Liver (tissue), 9 donors: ENCODE results near the gene THEMIS. TPM values are rescaled to one million over a fixed set of nuclear protein-coding genes. Genes with fewer than 3 reads are reported as not detected.

ENCODE experiments used
- DNase-seq: peaks from one replicate; pipeline ENCODE4 v3.0.0-alpha.2; 2017; ENCODE audit warnings: low spot score
- H3K27ac ChIP-seq, 2 donors: one replicate each; pipeline ENCODE4 v1.7.0; 2013; ENCODE audit warnings: inconsistent platforms in 2 of 2, low read length in 2 of 2, control low read depth in 1 of 2, low read depth in 1 of 2, mild to moderate bottlenecking in 1 of 2
- H3K27me3 ChIP-seq, 4 donors: one replicate each; pipeline versions ENCODE4 v1.6.1 to v1.7.0; 2013; ENCODE audit warnings: low read length in 3 of 4, inconsistent platforms in 1 of 4, mild to moderate bottlenecking in 1 of 4, moderate library complexity in 1 of 4; ENCODE audit not compliant: control insufficient read depth in 4 of 4, insufficient read depth in 4 of 4
- H3K36me3 ChIP-seq, 4 donors: one replicate each; pipeline versions ENCODE4 v1.6.1 to v1.7.0; 2013; ENCODE audit warnings: low read length in 3 of 4, mild to moderate bottlenecking in 3 of 4, low read depth in 1 of 4, moderate library complexity in 1 of 4; ENCODE audit not compliant: control insufficient read depth in 4 of 4, insufficient read depth in 3 of 4
- H3K4me1 ChIP-seq, 4 donors: one replicate each; pipeline versions ENCODE4 v1.6.1 to v1.7.0; 2013; ENCODE audit warnings: low read length in 3 of 4, mild to moderate bottlenecking in 3 of 4, moderate library complexity in 1 of 4; ENCODE audit not compliant: control insufficient read depth in 4 of 4, insufficient read depth in 4 of 4
- H3K4me3 ChIP-seq, 3 donors: one replicate each; pipeline versions ENCODE4 v1.6.1 to v1.7.0; 2013; ENCODE audit warnings: low read length in 3 of 3, control low read depth in 1 of 3, low read depth in 1 of 3, mild to moderate bottlenecking in 1 of 3
- H3K9ac ChIP-seq, 2 donors: one replicate each; pipeline ENCODE4 v1.7.0; 2013; ENCODE audit warnings: low read length in 2 of 2, mild to moderate bottlenecking in 2 of 2, moderate library complexity in 2 of 2, control low read depth in 1 of 2, low read depth in 1 of 2
- H3K9me3 ChIP-seq, 4 donors: one replicate each; pipeline versions ENCODE4 v1.6.1 to v1.7.0; 2013; ENCODE audit warnings: low read length in 3 of 4; ENCODE audit not compliant: control insufficient read depth in 4 of 4
- EGR1 ChIP-seq, 2 donors: IDR thresholded peaks; 2 replicates each; pipeline ENCODE4 v1.6.1; 2016 to 2018; ENCODE audit warnings: antibody characterized with exemption in 2 of 2, low read depth in 2 of 2
- FOXA1 ChIP-seq: IDR thresholded peaks from 2 replicates; pipeline ENCODE4 v1.6.1; 2016; ENCODE audit warnings: antibody characterized with exemption
- FOXA2 ChIP-seq: IDR thresholded peaks from 2 replicates; pipeline ENCODE4 v1.6.1; 2016; ENCODE audit warnings: antibody characterized with exemption
- GABPA ChIP-seq, 2 donors: IDR thresholded peaks in 1 of 2; conservative IDR thresholded peaks in 1 of 2; 2 replicates each; pipeline ENCODE4 v1.6.1; 2016; ENCODE audit warnings: antibody characterized with exemption in 2 of 2, mild to moderate bottlenecking in 1 of 2, moderate library complexity in 1 of 2
- HNF4A ChIP-seq, 2 donors: conservative IDR thresholded peaks; 2 replicates each; pipeline ENCODE4 v1.6.1; 2016; ENCODE audit warnings: antibody characterized with exemption in 2 of 2, mild to moderate bottlenecking in 2 of 2
- HNF4G ChIP-seq: IDR thresholded peaks from 2 replicates; pipeline ENCODE4 v1.6.1; 2016; ENCODE audit warnings: antibody characterized with exemption
- JUND ChIP-seq, 2 donors: IDR thresholded peaks; 2 replicates each; pipeline ENCODE4 v1.6.1; 2016; ENCODE audit warnings: antibody characterized with exemption in 2 of 2
- NR2F2 ChIP-seq: IDR thresholded peaks from 2 replicates; pipeline ENCODE4 v1.6.1; 2016; ENCODE audit warnings: antibody characterized with exemption
- RAD21 ChIP-seq, 2 donors: IDR thresholded peaks; 2 replicates each; pipeline ENCODE4 v1.6.1; 2016; ENCODE audit warnings: antibody characterized with exemption in 2 of 2, mild to moderate bottlenecking in 2 of 2
- REST ChIP-seq: IDR thresholded peaks from 2 replicates; pipeline ENCODE4 v1.6.1; 2016; ENCODE audit warnings: antibody characterized with exemption, mild to moderate bottlenecking
- RXRA ChIP-seq, 2 donors: IDR thresholded peaks; 2 replicates each; pipeline ENCODE4 v1.6.1; 2017 to 2018; ENCODE audit warnings: antibody characterized with exemption in 2 of 2, mild to moderate bottlenecking in 1 of 2
- SP1 ChIP-seq: IDR thresholded peaks from 2 replicates; pipeline ENCODE4 v1.6.1; 2018; ENCODE audit warnings: antibody characterized with exemption, mild to moderate bottlenecking
- TAF1 ChIP-seq: conservative IDR thresholded peaks from 2 replicates; pipeline ENCODE4 v1.6.1; 2016; ENCODE audit warnings: antibody characterized with exemption, mild to moderate bottlenecking
- YY1 ChIP-seq: IDR thresholded peaks from 2 replicates; pipeline ENCODE4 v1.6.1; 2016; ENCODE audit warnings: antibody characterized with exemption, mild to moderate bottlenecking
- ZBTB33 ChIP-seq: IDR thresholded peaks from 2 replicates; pipeline ENCODE4 v1.6.1; 2016; ENCODE audit warnings: antibody characterized with exemption
- WGBS: extraction: QIAGEN DNeasy Blood & Tissue Kit; methylation state at CpG from one replicate; pipeline ENCODE4 v1.1.7; 2013; 5-methylcytosine and 5-hydroxymethylcytosine counted together
- polyA plus RNA-seq, 2 donors: library from polyadenylated mRNA; stranded (reverse) in 1 of 2; unstranded in 1 of 2; fragments of 200-250 nt in 1 of 2; fragments of >200 nt in 1 of 2; fragmentation: Nextera tagmentation in 1 of 2; extraction: Ambion mirVana in 1 of 2; gene quantifications; one replicate each; pipeline versions ENCODE4 v1.2.1 to v1.2.3, GENCODE V29; 2013 to 2015
- total RNA-seq, 2 donors: library from RNA; depleted of rRNA; stranded (reverse); fragments of >200 nt; gene quantifications; one replicate each; pipeline ENCODE4 v1.2.3, GENCODE V29; 2014
- TF ChIP-seq, protein P1 (sequence below): fragments of 150-350 bp; IDR thresholded peaks from 2 replicates; pipeline ENCODE4 v1.5.1; 2017; ENCODE audit warnings: improper control_type of control experiment, low read depth, low read length; ENCODE audit not compliant: missing input control
- TF ChIP-seq, protein P2 (sequence below): IDR thresholded peaks from 2 replicates; pipeline ENCODE4 v1.6.1; 2016; ENCODE audit warnings: antibody characterized with exemption
- donor health status: healthy.
- donor health status: healthy.
- donor health status: healthy.
- donor health status: healthy.
- donor health status: healthy.

The THEMIS gene
- total and polyA plus RNA-seq, 4 donors, result 0.05 to 0.59 (median 0.21) TPM

- Histone ChIP-seq H3K27ac (no peak overlapping the region), H3K4me1 (no peaks in the 10 kb centered on the region), H3K9me3 (no peaks in the 10 kb centered on the region), H3K27me3 (no peaks in the 10 kb centered on the region), H3K4me3 (no peak overlapping the region), H3K9ac (no peak overlapping the region), H3K36me3 (no peaks in the 10 kb centered on the region)
- DNase-seq, result no peak
- WGBS, result 39% methylated on average over 4 of the region's 4 CpGs
- TF ChIP-seq FOXA2 (no peak), SP1 (no peak), GABPA (IDR thresholded peaks at IDR 0.05 in 1 of 2, conservative IDR thresholded peaks at IDR 0.05 in 1 of 2) (no peak), RXRA (IDR thresholded peaks at IDR 0.05) (no peak), JUND (IDR thresholded peaks at IDR 0.05) (no peak), HNF4G (no peak), HNF4A (conservative IDR thresholded peaks at IDR 0.05) (no peak), FOXA1 (no peak), RAD21 (IDR thresholded peaks at IDR 0.05) (peak; percentile 82 to 86), ZBTB33 (no peak)
- TF ChIP-seq, protein P1, sequence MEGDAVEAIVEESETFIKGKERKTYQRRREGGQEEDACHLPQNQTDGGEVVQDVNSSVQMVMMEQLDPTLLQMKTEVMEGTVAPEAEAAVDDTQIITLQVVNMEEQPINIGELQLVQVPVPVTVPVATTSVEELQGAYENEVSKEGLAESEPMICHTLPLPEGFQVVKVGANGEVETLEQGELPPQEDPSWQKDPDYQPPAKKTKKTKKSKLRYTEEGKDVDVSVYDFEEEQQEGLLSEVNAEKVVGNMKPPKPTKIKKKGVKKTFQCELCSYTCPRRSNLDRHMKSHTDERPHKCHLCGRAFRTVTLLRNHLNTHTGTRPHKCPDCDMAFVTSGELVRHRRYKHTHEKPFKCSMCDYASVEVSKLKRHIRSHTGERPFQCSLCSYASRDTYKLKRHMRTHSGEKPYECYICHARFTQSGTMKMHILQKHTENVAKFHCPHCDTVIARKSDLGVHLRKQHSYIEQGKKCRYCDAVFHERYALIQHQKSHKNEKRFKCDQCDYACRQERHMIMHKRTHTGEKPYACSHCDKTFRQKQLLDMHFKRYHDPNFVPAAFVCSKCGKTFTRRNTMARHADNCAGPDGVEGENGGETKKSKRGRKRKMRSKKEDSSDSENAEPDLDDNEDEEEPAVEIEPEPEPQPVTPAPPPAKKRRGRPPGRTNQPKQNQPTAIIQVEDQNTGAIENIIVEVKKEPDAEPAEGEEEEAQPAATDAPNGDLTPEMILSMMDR, result peak; percentile 50
Measured at GRCh38 chr6:127855542-127856159, 45.2 kb downstream of the THEMIS start.

GRCh38 chr6:127854009-127854408 lies 46.8 kb downstream of the THEMIS start:
- Histone ChIP-seq H3K27ac (no peak overlapping the region), H3K36me3 (no peaks in the 10 kb centered on the region), H3K27me3 (no peaks in the 10 kb centered on the region), H3K4me3 (no peak overlapping the region), H3K9ac (no peak overlapping the region), H3K4me1 (no peaks in the 10 kb centered on the region), H3K9me3 (no peaks in the 10 kb centered on the region)
- TF ChIP-seq FOXA2 (no peak), GABPA (IDR thresholded peaks at IDR 0.05 in 1 of 2, conservative IDR thresholded peaks at IDR 0.05 in 1 of 2) (no peak), RAD21 (IDR thresholded peaks at IDR 0.05) (peak in 1 of 2 donors; percentile 29)
- DNase-seq, result no peak
- WGBS, result 91% methylated on average over 1 of the region's 1 CpG

DNA sequence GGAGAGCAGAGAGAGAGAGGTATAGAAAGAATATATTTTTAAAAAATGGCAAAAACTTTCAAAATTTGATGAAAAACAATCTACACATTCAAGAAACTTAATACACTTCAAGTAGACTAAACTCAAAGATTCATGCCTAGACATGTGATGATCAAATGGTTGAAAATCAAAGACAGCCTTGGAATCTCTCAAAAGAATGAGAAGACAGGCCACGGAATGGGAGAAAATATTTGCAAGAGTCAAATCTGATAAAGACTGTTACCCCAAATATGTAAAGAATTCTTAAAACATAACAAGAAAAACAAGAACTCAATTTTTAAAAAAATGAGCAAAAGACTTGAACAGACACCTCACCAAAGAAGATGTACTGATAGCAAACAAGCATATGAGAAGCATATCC lies 49.7 kb downstream of the THEMIS start:
- no peak overlapping the region for H3K27ac ChIP-seq
- H3K4me3 ChIP-seq, result no peak overlapping the region
- no peaks in the 10 kb centered on the region for H3K27me3 ChIP-seq
- DNase-seq, result no peak
- no peaks in the 10 kb centered on the region for H3K9me3 ChIP-seq
- H3K9ac ChIP-seq, result no peak overlapping the region
- no peaks in the 10 kb centered on the region for H3K36me3 ChIP-seq
- 95% methylated on average over 1 of the region's 1 CpG for WGBS
- H3K4me1 ChIP-seq, result no peaks in the 10 kb centered on the region
- TF ChIP-seq NR2F2 (no peak), SP1 (no peak), FOXA2 (no peak), REST (no peak), HNF4G (no peak), ZBTB33 (no peak), GABPA (IDR thresholded peaks at IDR 0.05 in 1 of 2, conservative IDR thresholded peaks at IDR 0.05 in 1 of 2) (no peak), FOXA1 (no peak), TAF1 (no peak), EGR1 (IDR thresholded peaks at IDR 0.05; ENCODE audit: low read depth in 2 of 2) (no peak), JUND (IDR thresholded peaks at IDR 0.05) (no peak), RAD21 (IDR thresholded peaks at IDR 0.05) (no peak), YY1 (no peak), HNF4A (conservative IDR thresholded peaks at IDR 0.05) (no peak)
- TF ChIP-seq, protein P2, sequence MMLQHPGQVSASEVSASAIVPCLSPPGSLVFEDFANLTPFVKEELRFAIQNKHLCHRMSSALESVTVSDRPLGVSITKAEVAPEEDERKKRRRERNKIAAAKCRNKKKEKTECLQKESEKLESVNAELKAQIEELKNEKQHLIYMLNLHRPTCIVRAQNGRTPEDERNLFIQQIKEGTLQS, result no peak
